ENCODE results near the gene PTPRM. TPM values are rescaled to one million over a fixed set of nuclear protein-coding genes. Genes with fewer than 3 reads are reported as not detected.
A peak's percentile ranks its signal among the peaks of the same experiment; 100 is the strongest.

PTPRM gene
- total RNA-seq, 4 donors from 2014 or later, result 62.7 to 94.0 (median 76.0) TPM

DNA sequence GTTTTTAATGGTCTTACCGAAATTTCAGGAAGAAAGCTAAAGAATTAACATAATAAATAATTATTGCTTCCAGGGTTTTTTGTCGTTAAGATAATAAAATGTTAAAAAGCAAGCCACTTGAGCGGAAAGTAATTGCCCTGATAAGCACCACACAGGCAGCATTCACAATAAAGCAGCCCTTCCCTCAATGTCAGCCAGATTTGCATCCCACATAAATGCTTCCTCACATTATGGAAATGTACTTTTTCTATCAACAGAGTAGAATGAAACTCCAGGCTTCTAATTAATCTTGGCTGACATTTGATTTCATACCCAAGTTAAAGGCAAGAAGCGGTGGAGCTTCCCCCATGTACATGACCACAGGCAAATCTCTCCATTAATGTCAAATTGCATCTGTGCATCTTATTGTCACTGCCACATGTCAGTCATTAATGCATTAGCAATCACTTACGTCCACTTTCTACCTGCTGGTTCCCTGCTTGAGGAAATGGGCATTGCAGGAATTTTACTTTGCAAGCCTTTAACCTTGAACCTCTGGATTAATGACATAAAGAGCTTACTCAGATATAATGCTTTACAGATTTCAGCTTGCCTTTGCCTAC, 26.2 kb downstream of the PTPRM start:
- intact Hi-C loops (cut with DNase I), result no loop called here
- Histone ChIP-seq H3K9me3 (no peaks in the 10 kb centered on the region), H3K27ac (replicated peaks in 1 of 4) (no peak overlapping the region), H3K4me3 (no peak overlapping the region), H3K36me3 (no peaks in the 10 kb centered on the region), H3K4me1 (peaks cover 32 to 49% (median 42%) of the 10 kb centered on the region in 4 donors), H3K27me3 (no peaks in the 10 kb centered on the region)
- 88% methylated on average over 5 of the region's 5 CpGs for WGBS
- TF ChIP-seq, protein P1, sequence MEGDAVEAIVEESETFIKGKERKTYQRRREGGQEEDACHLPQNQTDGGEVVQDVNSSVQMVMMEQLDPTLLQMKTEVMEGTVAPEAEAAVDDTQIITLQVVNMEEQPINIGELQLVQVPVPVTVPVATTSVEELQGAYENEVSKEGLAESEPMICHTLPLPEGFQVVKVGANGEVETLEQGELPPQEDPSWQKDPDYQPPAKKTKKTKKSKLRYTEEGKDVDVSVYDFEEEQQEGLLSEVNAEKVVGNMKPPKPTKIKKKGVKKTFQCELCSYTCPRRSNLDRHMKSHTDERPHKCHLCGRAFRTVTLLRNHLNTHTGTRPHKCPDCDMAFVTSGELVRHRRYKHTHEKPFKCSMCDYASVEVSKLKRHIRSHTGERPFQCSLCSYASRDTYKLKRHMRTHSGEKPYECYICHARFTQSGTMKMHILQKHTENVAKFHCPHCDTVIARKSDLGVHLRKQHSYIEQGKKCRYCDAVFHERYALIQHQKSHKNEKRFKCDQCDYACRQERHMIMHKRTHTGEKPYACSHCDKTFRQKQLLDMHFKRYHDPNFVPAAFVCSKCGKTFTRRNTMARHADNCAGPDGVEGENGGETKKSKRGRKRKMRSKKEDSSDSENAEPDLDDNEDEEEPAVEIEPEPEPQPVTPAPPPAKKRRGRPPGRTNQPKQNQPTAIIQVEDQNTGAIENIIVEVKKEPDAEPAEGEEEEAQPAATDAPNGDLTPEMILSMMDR (IDR thresholded peaks at IDR 0.05), result no peak
- TF ChIP-seq EP300 (IDR thresholded peaks at IDR 0.05), result no peak
- no peak for TF ChIP-seq POLR2A (IDR thresholded peaks at IDR 0.05; ENCODE audit: low read depth)
- no peak for TF ChIP-seq POLR2AphosphoS5 (IDR thresholded peaks at IDR 0.05)
- DNase-seq (ENCODE audit: extremely low spot score), result peak; percentile 4

DNA sequence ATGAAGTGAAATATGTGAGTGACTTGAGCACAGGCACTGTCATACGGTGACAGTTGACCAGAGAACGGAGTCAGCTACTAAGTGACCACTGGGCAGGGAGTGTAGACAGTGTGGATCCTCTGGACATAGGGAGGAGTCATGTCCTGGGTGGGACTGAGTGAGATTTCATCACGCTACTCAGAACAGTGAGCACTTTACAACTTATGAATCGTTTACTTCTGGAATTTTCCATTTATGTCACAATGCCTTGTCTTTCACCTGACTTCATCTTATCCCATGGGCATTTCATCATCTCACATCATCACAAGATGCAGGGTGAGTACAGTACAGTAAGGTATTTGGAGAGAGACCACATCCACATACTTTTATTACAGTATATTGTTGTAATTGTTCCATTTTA, 29.0 kb downstream of the PTPRM start:
- intact Hi-C loops (cut with DNase I), result no loop called here
- Histone ChIP-seq H3K4me3 (no peak overlapping the region), H3K4me1 (peaks cover 46 to 62% (median 50%) of the 10 kb centered on the region in 4 donors), H3K36me3 (no peaks in the 10 kb centered on the region), H3K27me3 (no peaks in the 10 kb centered on the region), H3K27ac (replicated peaks in 1 of 4) (no peak overlapping the region), H3K9me3 (no peaks in the 10 kb centered on the region)
- DNase-seq (ENCODE audit: extremely low spot score), result no peak
- TF ChIP-seq POLR2AphosphoS5 (IDR thresholded peaks at IDR 0.05) (no peak), EP300 (IDR thresholded peaks at IDR 0.05) (no peak), POLR2A (IDR thresholded peaks at IDR 0.05; ENCODE audit: low read depth) (no peak)
- TF ChIP-seq, protein P1 (IDR thresholded peaks at IDR 0.05), result no peak
- WGBS, result 85% methylated on average over 4 of the region's 4 CpGs

DNA sequence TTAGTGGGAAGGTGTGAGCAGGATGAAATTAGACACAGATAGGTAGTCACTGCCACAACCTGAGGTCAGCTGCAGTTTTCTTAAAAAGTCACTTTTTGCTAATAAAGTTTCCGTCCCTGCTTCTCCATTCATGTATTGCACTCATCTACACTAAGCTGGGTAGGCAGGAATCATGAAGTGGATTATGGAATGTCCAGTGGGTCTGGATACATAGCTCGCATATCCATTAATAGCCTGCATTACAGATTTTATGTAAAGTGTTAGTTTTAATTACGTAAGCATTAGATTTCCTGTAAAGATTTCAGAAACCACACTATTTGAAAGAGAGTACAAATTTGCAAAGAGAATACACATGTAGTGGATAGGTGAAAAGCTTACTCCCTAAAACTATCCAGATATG, 30.4 kb downstream of the PTPRM start:
- H3K36me3 ChIP-seq, result no peaks in the 10 kb centered on the region
- H3K4me3 ChIP-seq, result no peak overlapping the region
- intact Hi-C loops (cut with DNase I), result no loop called here
- TF ChIP-seq, protein P1 (IDR thresholded peaks at IDR 0.05), result no peak
- TF ChIP-seq POLR2AphosphoS5 (IDR thresholded peaks at IDR 0.05), result no peak
- no peak for TF ChIP-seq EP300 (IDR thresholded peaks at IDR 0.05)
- TF ChIP-seq POLR2A (IDR thresholded peaks at IDR 0.05; ENCODE audit: low read depth), result no peak
- no peaks in the 10 kb centered on the region for H3K9me3 ChIP-seq
- H3K27me3 ChIP-seq, result no peaks in the 10 kb centered on the region
- no peak for DNase-seq (ENCODE audit: extremely low spot score)
- H3K27ac ChIP-seq (replicated peaks in 1 of 4), result no peak overlapping the region
- peaks cover 39 to 54% (median 42%) of the 10 kb centered on the region in 4 donors for H3K4me1 ChIP-seq
- whole genome bisulfite sequencing, result 93% methylated on average over 3 of the region's 3 CpGs

DNA sequence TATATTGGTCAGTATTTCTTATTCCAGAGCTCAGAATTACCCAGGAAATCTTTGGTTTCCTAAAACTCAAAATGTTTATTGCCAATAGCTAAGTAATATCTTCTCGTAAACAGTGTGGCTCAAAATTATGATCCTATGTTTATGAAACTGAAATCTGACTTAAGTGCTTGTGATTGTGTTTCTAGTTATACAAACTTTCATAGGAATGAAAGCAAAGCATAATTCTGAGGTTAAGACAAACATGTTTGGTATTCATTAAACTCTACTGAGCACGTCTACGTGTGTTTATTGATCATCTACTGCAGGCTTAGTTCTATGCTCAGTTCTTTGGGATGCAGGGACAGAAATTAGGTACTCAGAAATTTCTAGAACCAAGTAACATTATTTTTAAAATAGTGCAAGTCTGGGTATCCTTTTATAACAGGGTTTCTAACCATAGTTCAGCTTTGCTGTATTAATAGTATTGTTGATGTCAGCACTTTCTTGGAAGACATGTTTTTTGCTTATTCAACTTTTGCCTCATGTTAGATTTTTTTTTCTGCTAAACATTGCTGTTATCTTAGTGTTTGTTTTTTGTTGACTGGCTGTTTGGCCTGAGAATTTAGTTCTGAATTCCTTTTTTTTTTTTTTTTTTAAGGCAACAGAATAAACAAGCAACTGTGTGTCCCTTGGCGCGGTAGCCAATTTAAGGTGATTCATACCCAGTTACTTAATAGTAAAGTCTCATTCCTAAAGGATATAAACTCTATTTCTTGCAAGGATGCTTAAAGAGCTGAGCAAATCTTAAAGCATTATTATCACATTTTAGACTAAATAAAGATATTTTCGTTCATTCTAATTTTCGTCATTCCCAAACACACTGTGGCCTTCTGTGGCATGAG, 31.3 kb downstream of the PTPRM start:
- DNase-seq (ENCODE audit: extremely low spot score), result no peak

More for the DNA sequence above, 31.3 kb downstream of the PTPRM start:
- peaks cover 42 to 48% (median 42%) of the 10 kb centered on the region in 4 donors for H3K4me1 ChIP-seq
- no peaks in the 10 kb centered on the region for H3K36me3 ChIP-seq
- no peak overlapping the region for H3K4me3 ChIP-seq
- H3K27ac ChIP-seq (replicated peaks in 1 of 4), result no peak overlapping the region
- intact Hi-C loops (cut with DNase I), result no loop called here
- H3K27me3 ChIP-seq, result no peaks in the 10 kb centered on the region
- TF ChIP-seq EP300 (IDR thresholded peaks at IDR 0.05) (no peak), POLR2AphosphoS5 (IDR thresholded peaks at IDR 0.05) (no peak), POLR2A (IDR thresholded peaks at IDR 0.05; ENCODE audit: low read depth) (no peak)
- TF ChIP-seq, protein P1 (IDR thresholded peaks at IDR 0.05), result no peak
- no peaks in the 10 kb centered on the region for H3K9me3 ChIP-seq
- WGBS, result 91% methylated on average over 7 of the region's 7 CpGs

All from esophagus muscularis mucosa (tissue), 4 donors.